ENCODE measurements around the gene ERBIN. TPM values are rescaled to one million over a fixed set of nuclear protein-coding genes. Genes with fewer than 3 reads are reported as not detected.
"Not testable (repeated sequence)": the region's sequence is repeated elsewhere in the genome, so short reads cannot be mapped to it uniquely, and the experiment has no call there.

The ERBIN gene
- total RNA-seq, 1 donor from 2014 or later = 84.6 TPM

DNA sequence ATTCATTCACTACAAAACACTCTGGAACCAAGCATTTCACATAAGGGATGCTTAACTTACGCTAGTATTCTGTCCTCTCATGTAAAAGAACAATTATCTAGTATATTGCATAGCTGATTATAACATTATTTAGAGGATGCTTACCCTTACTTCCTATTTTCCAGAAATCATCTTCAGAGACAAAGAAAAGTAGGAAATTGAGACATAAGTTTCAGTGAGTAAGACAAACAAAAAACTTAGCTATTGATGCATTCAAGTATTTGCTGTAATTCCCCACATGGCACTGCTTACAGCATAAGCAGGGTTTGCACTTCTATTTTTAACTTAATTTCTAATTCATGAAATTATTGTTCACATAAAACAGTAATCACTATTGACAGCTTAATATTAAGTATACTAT lies 112.9 kb downstream of the ERBIN start:
- no peak for DNase-seq (ENCODE audit: low spot score, unreplicated experiment)
- H3K36me3 Mint-ChIP-seq (ENCODE audit: insufficient read depth) = peaks cover 14% of the 10 kb centered on the region
- H3K27me3 Mint-ChIP-seq = no peaks in the 10 kb centered on the region
- no peak overlapping the region for H3K4me3 Mint-ChIP-seq (ENCODE audit: low read depth)
- H3K9me3 Mint-ChIP-seq (ENCODE audit: low read depth) = no peaks in the 10 kb centered on the region
- peaks cover 5% of the 10 kb centered on the region for H3K4me1 Mint-ChIP-seq (ENCODE audit: low read depth)
- TF ChIP-seq, protein P1, sequence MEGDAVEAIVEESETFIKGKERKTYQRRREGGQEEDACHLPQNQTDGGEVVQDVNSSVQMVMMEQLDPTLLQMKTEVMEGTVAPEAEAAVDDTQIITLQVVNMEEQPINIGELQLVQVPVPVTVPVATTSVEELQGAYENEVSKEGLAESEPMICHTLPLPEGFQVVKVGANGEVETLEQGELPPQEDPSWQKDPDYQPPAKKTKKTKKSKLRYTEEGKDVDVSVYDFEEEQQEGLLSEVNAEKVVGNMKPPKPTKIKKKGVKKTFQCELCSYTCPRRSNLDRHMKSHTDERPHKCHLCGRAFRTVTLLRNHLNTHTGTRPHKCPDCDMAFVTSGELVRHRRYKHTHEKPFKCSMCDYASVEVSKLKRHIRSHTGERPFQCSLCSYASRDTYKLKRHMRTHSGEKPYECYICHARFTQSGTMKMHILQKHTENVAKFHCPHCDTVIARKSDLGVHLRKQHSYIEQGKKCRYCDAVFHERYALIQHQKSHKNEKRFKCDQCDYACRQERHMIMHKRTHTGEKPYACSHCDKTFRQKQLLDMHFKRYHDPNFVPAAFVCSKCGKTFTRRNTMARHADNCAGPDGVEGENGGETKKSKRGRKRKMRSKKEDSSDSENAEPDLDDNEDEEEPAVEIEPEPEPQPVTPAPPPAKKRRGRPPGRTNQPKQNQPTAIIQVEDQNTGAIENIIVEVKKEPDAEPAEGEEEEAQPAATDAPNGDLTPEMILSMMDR (IDR thresholded peaks at IDR 0.05; ENCODE audit: unreplicated experiment) = no peak
- no peak overlapping the region for H3K27ac Mint-ChIP-seq

DNA sequence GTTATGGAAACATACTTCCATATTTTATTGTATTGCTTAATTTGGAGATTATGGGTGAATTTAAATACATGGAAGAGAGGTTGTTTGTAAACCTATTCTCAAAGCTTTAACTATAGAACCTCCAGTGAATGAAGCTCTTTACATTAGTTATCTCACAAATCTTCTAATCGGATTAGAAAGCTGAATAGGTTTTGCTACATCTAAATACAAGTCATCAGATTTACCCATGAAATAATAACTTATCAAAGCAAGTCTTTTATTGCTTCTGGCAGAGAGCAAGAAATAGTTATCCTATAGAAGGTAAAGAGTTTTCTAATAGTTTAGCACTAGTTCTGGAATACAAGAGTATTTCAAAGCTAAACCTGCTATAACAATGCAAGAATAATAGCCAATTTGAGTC lies 113.3 kb downstream of the ERBIN start:
- Mint-ChIP-seq H3K27ac (no peak overlapping the region), H3K4me3 (ENCODE audit: low read depth) (no peak overlapping the region), H3K36me3 (ENCODE audit: insufficient read depth) (peaks cover 16% of the 10 kb centered on the region), H3K27me3 (no peaks in the 10 kb centered on the region), H3K9me3 (ENCODE audit: low read depth) (no peaks in the 10 kb centered on the region), H3K4me1 (ENCODE audit: low read depth) (peaks cover 5% of the 10 kb centered on the region)
- DNase-seq (ENCODE audit: low spot score, unreplicated experiment) = no peak
- TF ChIP-seq, protein P1 (IDR thresholded peaks at IDR 0.05; ENCODE audit: unreplicated experiment) = no peak

DNA sequence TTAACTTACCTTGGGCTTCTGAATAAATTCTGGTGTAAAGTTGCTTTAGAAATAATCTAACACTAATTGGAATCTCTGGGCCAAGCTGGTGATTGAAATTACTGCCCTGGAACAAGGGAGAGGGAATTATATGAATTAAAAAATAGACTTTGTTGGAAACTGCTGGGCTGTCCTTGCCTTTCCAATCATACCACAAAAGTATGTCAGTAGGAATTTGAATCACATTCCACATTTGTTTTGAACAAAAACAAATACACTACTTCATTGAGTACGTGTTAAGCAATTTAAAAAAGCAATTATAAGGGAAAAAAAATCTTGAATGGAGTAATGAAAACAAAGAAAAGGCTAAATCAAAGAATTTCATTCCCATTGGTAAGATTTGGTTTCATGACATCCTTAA lies 115.3 kb downstream of the ERBIN start:
- H3K9me3 Mint-ChIP-seq (ENCODE audit: low read depth) = no peaks in the 10 kb centered on the region
- H3K4me1 Mint-ChIP-seq (ENCODE audit: low read depth) = peaks cover 5% of the 10 kb centered on the region
- TF ChIP-seq, protein P1 (IDR thresholded peaks at IDR 0.05; ENCODE audit: unreplicated experiment) = no peak
- H3K36me3 Mint-ChIP-seq (ENCODE audit: insufficient read depth) = peaks cover 19% of the 10 kb centered on the region
- H3K27ac Mint-ChIP-seq = no peak overlapping the region
- no peak for DNase-seq (ENCODE audit: low spot score, unreplicated experiment)
- no peaks in the 10 kb centered on the region for H3K27me3 Mint-ChIP-seq
- H3K4me3 Mint-ChIP-seq (ENCODE audit: low read depth) = no peak overlapping the region

DNA sequence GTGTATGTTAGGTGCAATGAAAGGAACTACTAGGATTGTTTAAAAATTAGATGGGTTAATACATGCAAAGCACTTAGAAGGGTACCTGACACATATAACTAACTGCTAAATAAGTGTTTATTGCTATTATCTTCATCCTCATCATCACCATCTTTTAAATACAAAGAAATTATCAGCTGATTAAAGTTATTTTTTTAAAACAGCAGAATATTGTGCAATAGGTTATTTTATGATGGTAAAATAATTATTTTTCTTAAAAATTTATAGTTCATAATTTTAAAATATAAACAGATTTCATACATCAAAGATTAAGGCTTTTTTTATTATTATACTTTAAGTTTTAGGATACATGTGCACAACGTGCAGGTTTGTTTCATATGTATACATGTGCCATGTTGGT lies 130.9 kb downstream of the ERBIN start:
- no peak for DNase-seq (ENCODE audit: low spot score, unreplicated experiment)
- Mint-ChIP-seq H3K27me3 (no peaks in the 10 kb centered on the region), H3K4me3 (ENCODE audit: low read depth) (no peak overlapping the region), H3K4me1 (ENCODE audit: low read depth) (no peaks in the 10 kb centered on the region), H3K27ac (no peak overlapping the region), H3K9me3 (ENCODE audit: low read depth) (peaks cover 20% of the 10 kb centered on the region), H3K36me3 (ENCODE audit: insufficient read depth) (peaks cover 54% of the 10 kb centered on the region)
- TF ChIP-seq, protein P1 (IDR thresholded peaks at IDR 0.05; ENCODE audit: unreplicated experiment) = no peak

DNA sequence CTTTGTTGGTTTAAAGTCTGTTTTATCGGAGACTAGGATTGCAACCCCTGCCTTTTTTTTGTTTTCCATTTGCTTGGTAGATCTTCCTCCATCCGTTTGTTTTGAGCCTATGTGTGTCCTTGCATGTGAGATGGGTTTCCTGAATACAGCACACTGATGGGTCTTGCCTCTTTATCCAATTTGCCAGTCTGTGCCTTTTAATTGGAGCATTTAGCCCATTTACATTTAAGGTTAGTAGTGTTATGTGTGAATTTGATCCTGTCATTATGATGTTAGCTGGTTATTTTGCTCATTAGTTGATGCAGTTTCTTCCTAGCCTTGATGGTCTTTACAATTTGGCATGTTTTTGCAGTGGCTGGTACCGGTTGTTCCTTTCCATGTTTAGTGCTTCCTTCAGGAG lies 134.9 kb downstream of the ERBIN start:
- not testable (repeated sequence) for H3K27me3 Mint-ChIP-seq; H3K4me1 Mint-ChIP-seq (ENCODE audit: low read depth); H3K4me3 Mint-ChIP-seq (ENCODE audit: low read depth); H3K27ac Mint-ChIP-seq; DNase-seq (ENCODE audit: low spot score, unreplicated experiment)
- Mint-ChIP-seq H3K36me3 (ENCODE audit: insufficient read depth) (peaks cover 54% of the 10 kb centered on the region), H3K9me3 (ENCODE audit: low read depth) (peaks cover 22% of the 10 kb centered on the region)

DNA sequence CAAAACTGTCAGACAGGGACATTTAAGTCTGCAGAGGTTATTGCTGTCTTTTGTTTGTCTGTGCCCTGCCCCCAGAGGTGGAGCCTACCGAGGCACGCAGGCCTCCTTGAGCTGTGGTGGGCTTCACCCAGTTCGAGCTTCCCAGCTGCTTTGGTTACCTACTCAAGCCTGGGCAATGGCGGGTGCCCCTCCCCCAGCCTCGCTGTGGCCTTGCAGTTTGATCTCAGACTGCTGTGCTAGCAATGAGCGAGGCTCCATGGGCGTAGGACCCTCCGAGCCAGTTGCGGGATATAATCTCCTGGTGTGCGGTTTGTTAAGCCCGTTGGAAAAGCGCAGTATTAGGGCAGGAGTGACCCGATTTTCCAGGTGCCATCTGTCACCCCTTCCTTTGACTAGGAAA lies 136.7 kb downstream of the ERBIN start:
- H3K36me3 Mint-ChIP-seq (ENCODE audit: insufficient read depth) = peaks cover 49% of the 10 kb centered on the region
- peaks cover 22% of the 10 kb centered on the region for H3K9me3 Mint-ChIP-seq (ENCODE audit: low read depth)
- DNase-seq (ENCODE audit: low spot score, unreplicated experiment); H3K4me3 Mint-ChIP-seq (ENCODE audit: low read depth); H3K27me3 Mint-ChIP-seq; H3K27ac Mint-ChIP-seq; H3K4me1 Mint-ChIP-seq (ENCODE audit: low read depth): not testable (repeated sequence)

Measured in progenitor cell of endocrine pancreas (in vitro differentiated cells).